ENCODE measurements around the gene CHRNA9. TPM values are rescaled to one million over a fixed set of nuclear protein-coding genes. Genes with fewer than 3 reads are reported as not detected.
A peak's percentile ranks its signal among the peaks of the same experiment; 100 is the strongest.

The CHRNA9 gene
- total RNA-seq, 1 donor from 2014 or later: not detected

- Mint-ChIP-seq H3K9me3 (ENCODE audit: unreplicated experiment) (peaks cover 4% of the 10 kb centered on the region), H3K36me3 (ENCODE audit: unreplicated experiment) (no peaks in the 10 kb centered on the region), H3K4me1 (ENCODE audit: low read depth, unreplicated experiment) (peaks cover 1% of the 10 kb centered on the region), H3K4me3 (ENCODE audit: unreplicated experiment) (no peak overlapping the region), H3K27me3 (ENCODE audit: unreplicated experiment) (peaks cover under 1% of the 10 kb centered on the region), H3K27ac (ENCODE audit: unreplicated experiment) (no peak overlapping the region)
- DNase-seq: no peak
- TF ChIP-seq CTCF (IDR thresholded peaks at IDR 0.05; ENCODE audit: partially characterized antibody, unreplicated experiment): no peak
Observed at GRCh38 chr4:40322811-40323210, 12.3 kb upstream of the CHRNA9 start.

GRCh38 chr4:40323866-40324265, 11.3 kb upstream of the CHRNA9 start:
- Mint-ChIP-seq H3K4me1 (ENCODE audit: low read depth, unreplicated experiment) (peaks cover 1% of the 10 kb centered on the region), H3K9me3 (ENCODE audit: unreplicated experiment) (peaks cover 4% of the 10 kb centered on the region), H3K27me3 (ENCODE audit: unreplicated experiment) (peaks cover 3% of the 10 kb centered on the region), H3K36me3 (ENCODE audit: unreplicated experiment) (no peaks in the 10 kb centered on the region), H3K4me3 (ENCODE audit: unreplicated experiment) (no peak overlapping the region), H3K27ac (ENCODE audit: unreplicated experiment) (no peak overlapping the region)
- DNase-seq: no peak
- no peak for TF ChIP-seq CTCF (IDR thresholded peaks at IDR 0.05; ENCODE audit: partially characterized antibody, unreplicated experiment)

GRCh38 chr4:40325406-40326019, 9.6 kb upstream of the CHRNA9 start:
- H3K9me3 Mint-ChIP-seq (ENCODE audit: unreplicated experiment): peaks cover 3% of the 10 kb centered on the region
- H3K4me3 Mint-ChIP-seq (ENCODE audit: unreplicated experiment): no peak overlapping the region
- peak; percentile 46 for DNase-seq
- TF ChIP-seq CTCF (IDR thresholded peaks at IDR 0.05; ENCODE audit: partially characterized antibody, unreplicated experiment): peak; percentile 86
- no peak overlapping the region for H3K27ac Mint-ChIP-seq (ENCODE audit: unreplicated experiment)
- H3K36me3 Mint-ChIP-seq (ENCODE audit: unreplicated experiment): no peaks in the 10 kb centered on the region
- H3K27me3 Mint-ChIP-seq (ENCODE audit: unreplicated experiment): peaks cover 3% of the 10 kb centered on the region
- peaks cover 1% of the 10 kb centered on the region for H3K4me1 Mint-ChIP-seq (ENCODE audit: low read depth, unreplicated experiment)

GRCh38 chr4:40327340-40327739, 7.8 kb upstream of the CHRNA9 start:
- Mint-ChIP-seq H3K4me3 (ENCODE audit: unreplicated experiment) (no peak overlapping the region), H3K36me3 (ENCODE audit: unreplicated experiment) (no peaks in the 10 kb centered on the region), H3K27me3 (ENCODE audit: unreplicated experiment) (peaks cover 5% of the 10 kb centered on the region), H3K4me1 (ENCODE audit: low read depth, unreplicated experiment) (no peaks in the 10 kb centered on the region), H3K27ac (ENCODE audit: unreplicated experiment) (no peak overlapping the region), H3K9me3 (ENCODE audit: unreplicated experiment) (peaks cover 3% of the 10 kb centered on the region)
- DNase-seq: no peak
- no peak for TF ChIP-seq CTCF (IDR thresholded peaks at IDR 0.05; ENCODE audit: partially characterized antibody, unreplicated experiment)

- H3K36me3 Mint-ChIP-seq (ENCODE audit: unreplicated experiment): no peaks in the 10 kb centered on the region
- DNase-seq: no peak
- peaks cover 5% of the 10 kb centered on the region for H3K27me3 Mint-ChIP-seq (ENCODE audit: unreplicated experiment)
- no peaks in the 10 kb centered on the region for H3K4me1 Mint-ChIP-seq (ENCODE audit: low read depth, unreplicated experiment)
- H3K27ac Mint-ChIP-seq (ENCODE audit: unreplicated experiment): no peak overlapping the region
- H3K4me3 Mint-ChIP-seq (ENCODE audit: unreplicated experiment): no peak overlapping the region
- peaks cover 3% of the 10 kb centered on the region for H3K9me3 Mint-ChIP-seq (ENCODE audit: unreplicated experiment)
- no peak for TF ChIP-seq CTCF (IDR thresholded peaks at IDR 0.05; ENCODE audit: partially characterized antibody, unreplicated experiment)
Observed at GRCh38 chr4:40328383-40328782, 6.8 kb upstream of the CHRNA9 start.

Data from glutamatergic neuron (in vitro differentiated cells).